ENCODE measurements around the gene SGCA. TPM values are rescaled to one million over a fixed set of nuclear protein-coding genes. Genes with fewer than 3 reads are reported as not detected.

Gene SGCA
- total and polyA plus RNA-seq, 9 of the 15 experiments (the other 6 are each of a cell fraction or from before 2014, with no cell fraction given), result not detected

- TF ChIP-seq ZBTB11 (CRISPR knock-in tag; IDR thresholded peaks at IDR 0.05) (no peak), CHD2 (IDR thresholded peaks at IDR 0.05; ENCODE audit: low read depth, low read length) (0 out of 2 replicates have a peak, but pooled peaks have one; percentile 31), HOMEZ (CRISPR knock-in tag; IDR thresholded peaks at IDR 0.05) (no peak), NR2C1 (IDR thresholded peaks at IDR 0.05) (peak; percentile 45; the same call in 1 of the 2 replicates), NR2C1 (tag; IDR thresholded peaks at IDR 0.05) (peak; percentile 48; the same call in 1 of the 2 replicates), CHD1 (IDR thresholded peaks at IDR 0.05; ENCODE audit: low read length) (no peak), POLR2AphosphoS2 (IDR thresholded peaks at IDR 0.05; ENCODE audit: low read length) (peak; percentile 71; the same call in 1 of the 2 replicates), ZNF76 (CRISPR knock-in tag; IDR thresholded peaks at IDR 0.05; ENCODE audit: borderline replicate concordance) (no peak), PTTG1 (tag; IDR thresholded peaks at IDR 0.05; ENCODE audit: low read depth) (no peak), PURB (CRISPR knock-in tag; IDR thresholded peaks at IDR 0.05; ENCODE audit: low read depth) (no peak), ZSCAN29 (IDR thresholded peaks at IDR 0.05) (no peak), HDAC8 (tag; IDR thresholded peaks at IDR 0.05) (no peak), POU5F1 (IDR thresholded peaks at IDR 0.05; ENCODE audit: borderline replicate concordance, low read depth, low read length, partially characterized antibody) (no peak), ZNF23 (CRISPR knock-in tag; IDR thresholded peaks at IDR 0.05) (no peak), NFE2L1 (tag; IDR thresholded peaks at IDR 0.05; ENCODE audit: borderline replicate concordance, low read depth) (no peak), NR2C2 (CRISPR knock-in tag; IDR thresholded peaks at IDR 0.05) (no peak), NR2C2 (tag; IDR thresholded peaks at IDR 0.05) (peak; percentile 19; the same call in 1 of the 2 replicates), RBM17 (IDR thresholded peaks at IDR 0.05; ENCODE audit: borderline replicate concordance, low read depth, low read length) (no peak), IRF2 (CRISPR knock-in tag; IDR thresholded peaks at IDR 0.05) (no peak), ATF7 (IDR thresholded peaks at IDR 0.05) (no peak), SNRNP70 (optimal IDR thresholded peaks at IDR 0.05; ENCODE audit: low read depth, low read length) (no peak)
Measured at GRCh38 chr17:50132104-50132794, 33.6 kb upstream of the SGCA start (continued).
